ENCODE measurements around the gene ZNF185.

ZNF185 gene

DNA sequence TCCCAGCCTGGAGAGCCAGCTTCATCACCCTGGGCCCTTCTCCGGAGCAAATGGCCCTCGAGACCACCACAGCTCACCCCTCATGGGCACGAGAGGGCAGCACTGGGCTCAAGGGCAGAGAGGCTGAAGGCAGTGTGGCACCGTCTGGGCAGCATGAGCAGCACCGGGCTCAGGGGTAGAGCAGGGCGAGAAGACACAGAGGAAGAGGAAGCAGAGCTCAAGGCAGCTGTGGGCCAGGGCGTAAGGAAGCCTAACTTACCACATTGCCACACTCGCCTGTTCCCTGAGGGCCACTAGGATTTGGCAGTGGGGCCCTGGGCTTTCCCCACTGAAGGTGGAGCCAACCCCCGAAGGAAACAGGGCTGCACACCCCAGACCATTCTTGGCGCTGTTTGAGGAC, 15.5 kb downstream of the ZNF185 start:
- TF ChIP-seq, protein P1, sequence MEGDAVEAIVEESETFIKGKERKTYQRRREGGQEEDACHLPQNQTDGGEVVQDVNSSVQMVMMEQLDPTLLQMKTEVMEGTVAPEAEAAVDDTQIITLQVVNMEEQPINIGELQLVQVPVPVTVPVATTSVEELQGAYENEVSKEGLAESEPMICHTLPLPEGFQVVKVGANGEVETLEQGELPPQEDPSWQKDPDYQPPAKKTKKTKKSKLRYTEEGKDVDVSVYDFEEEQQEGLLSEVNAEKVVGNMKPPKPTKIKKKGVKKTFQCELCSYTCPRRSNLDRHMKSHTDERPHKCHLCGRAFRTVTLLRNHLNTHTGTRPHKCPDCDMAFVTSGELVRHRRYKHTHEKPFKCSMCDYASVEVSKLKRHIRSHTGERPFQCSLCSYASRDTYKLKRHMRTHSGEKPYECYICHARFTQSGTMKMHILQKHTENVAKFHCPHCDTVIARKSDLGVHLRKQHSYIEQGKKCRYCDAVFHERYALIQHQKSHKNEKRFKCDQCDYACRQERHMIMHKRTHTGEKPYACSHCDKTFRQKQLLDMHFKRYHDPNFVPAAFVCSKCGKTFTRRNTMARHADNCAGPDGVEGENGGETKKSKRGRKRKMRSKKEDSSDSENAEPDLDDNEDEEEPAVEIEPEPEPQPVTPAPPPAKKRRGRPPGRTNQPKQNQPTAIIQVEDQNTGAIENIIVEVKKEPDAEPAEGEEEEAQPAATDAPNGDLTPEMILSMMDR (conservative IDR thresholded peaks at IDR 0.05): no peak
- H3K27ac ChIP-seq: no peak overlapping the region

DNA sequence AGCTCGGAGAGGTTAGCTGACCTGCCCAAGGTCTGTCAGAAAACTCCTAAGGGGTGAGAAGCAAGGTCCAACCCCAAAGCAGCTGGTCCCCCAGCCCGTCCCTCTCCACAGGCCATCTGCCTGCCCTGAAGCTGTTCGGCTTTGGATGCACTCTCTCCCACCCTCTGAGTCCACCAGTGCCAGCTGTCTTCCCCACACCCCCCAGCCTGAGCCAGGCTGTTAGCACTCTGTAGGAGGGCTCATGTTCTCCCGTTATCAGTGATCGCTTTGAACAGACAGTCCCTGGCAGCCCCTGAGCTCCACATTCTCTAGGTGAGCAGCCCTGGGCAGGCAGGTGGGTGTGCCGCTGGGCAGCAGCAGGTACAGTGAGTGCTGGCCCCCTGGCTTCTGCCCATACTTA, 16.0 kb downstream of the ZNF185 start:
- no peak overlapping the region for H3K27ac ChIP-seq
- TF ChIP-seq, protein P1 (conservative IDR thresholded peaks at IDR 0.05): no peak

DNA sequence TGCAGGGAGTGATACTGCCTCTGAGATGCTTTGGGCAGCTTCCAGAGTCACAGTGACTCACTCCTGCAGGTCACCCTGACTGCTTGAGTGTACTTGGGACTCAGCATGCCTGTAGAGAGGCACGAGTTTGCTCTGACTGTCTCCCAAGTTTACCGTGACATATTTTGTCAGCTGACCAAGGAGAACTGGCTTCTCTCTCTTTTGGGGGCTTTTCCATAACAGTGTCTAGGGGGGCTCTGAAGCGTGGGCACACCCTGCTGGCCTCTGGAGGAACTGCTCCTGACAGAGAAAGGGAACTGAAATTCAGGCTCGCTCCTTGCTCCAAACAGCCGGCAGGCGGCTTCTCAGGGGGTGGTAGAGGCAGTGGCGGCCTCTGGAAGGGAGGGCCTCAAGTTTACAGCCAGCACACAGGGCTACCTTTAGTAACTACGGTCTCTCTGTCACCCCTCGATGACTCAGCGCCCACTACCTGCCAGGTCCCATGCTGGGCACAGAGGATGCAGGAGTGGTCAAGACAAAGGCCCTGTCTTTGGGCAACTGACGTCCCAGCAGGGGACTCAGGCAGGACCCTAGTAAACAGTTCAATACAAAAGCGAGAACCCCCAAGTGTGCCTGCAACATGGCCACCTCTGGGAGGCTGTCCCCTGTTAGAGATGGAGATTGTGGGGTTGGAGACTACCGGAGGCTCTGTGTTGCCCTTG, 17.8 kb downstream of the ZNF185 start:
- no peak overlapping the region for H3K27ac ChIP-seq
- TF ChIP-seq, protein P1 (conservative IDR thresholded peaks at IDR 0.05): peak; percentile 62

DNA sequence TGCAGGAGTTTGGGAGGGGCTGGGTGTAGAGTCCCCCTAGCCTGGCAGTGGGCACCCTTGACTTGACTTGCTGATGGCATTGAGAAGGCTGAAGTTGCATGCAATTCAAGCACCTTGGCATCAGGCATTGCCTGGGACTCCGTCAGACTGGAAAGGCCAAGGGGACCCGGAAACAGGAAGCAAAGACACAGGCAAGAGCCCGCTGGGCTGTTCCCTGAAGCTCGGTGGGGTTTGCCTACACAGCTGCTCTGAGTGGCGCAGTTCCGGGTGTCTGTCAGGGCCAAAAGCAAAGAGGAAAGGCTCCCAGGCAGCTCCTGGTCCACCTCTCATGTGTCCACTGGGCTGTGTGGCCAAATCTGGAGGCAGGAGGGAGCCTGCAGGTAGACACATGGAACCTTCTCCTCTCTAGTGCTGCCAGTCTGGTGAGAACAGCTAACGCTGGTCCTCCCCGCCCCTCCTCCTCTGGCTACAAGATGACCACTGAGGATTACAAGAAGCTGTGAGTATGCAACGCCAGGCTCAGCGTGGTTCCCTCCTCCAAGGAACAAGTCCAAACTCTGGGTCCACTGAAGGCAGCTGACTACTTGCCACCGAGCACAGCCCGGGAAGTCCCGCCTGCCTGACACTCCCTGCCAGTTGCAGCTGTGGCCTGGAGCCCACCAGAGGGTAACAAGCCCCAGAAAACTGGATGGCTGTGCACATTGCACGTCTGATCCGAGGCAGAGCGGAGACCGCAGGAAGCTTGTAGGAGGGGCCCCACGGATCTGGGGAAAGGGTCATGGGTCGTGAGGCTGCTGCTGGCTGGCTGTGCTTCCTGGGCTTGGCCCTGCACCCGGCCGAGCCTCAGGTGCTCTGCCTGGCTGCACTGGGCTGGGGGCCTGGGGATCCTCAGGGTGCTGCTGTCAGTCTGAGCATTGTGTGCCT, 20.1 kb downstream of the ZNF185 start:
- TF ChIP-seq, protein P1 (conservative IDR thresholded peaks at IDR 0.05): no peak
- H3K27ac ChIP-seq: no peak overlapping the region

DNA sequence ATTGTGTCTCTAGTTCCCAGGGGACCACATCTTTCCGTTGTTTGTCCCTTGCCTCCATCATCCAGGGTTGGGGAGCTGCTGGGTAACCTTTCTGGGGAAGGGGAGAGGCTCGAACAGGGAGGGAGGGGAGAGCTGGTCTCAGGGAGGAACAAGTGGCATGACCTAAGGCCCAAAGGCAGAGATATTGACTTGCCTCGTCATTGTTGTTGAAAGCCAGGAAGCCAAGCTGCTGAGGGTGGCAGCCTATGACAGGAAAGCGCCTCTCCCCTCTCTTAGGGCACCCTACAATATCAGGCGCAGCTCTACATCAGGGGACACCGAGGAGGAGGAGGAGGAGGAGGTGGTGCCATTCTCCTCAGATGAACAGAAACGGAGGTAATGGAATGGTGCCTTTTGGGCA, 20.8 kb downstream of the ZNF185 start:
- H3K27ac ChIP-seq: no peak overlapping the region
- TF ChIP-seq, protein P1 (conservative IDR thresholded peaks at IDR 0.05): no peak

DNA sequence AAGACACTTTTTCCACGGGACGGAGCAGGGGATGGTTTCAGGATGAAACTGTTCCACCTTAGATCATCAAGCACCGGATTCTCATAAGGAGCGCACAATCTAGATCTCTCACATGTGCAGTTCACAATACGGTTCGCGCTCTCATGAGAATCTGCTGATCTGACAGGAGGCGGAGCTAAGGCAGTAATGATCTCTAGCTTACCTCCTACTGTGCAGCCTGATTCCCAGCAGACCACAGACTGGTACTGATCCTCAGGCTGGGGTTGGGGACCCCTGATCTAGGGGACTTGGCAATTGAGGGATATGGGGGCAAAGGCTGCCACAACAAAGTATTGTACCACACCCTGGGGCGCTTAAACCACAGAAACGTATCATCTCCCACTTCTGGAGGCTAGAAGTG, 25.7 kb downstream of the ZNF185 start:
- TF ChIP-seq, protein P1 (conservative IDR thresholded peaks at IDR 0.05): no peak
- H3K27ac ChIP-seq: no peak overlapping the region

DNA sequence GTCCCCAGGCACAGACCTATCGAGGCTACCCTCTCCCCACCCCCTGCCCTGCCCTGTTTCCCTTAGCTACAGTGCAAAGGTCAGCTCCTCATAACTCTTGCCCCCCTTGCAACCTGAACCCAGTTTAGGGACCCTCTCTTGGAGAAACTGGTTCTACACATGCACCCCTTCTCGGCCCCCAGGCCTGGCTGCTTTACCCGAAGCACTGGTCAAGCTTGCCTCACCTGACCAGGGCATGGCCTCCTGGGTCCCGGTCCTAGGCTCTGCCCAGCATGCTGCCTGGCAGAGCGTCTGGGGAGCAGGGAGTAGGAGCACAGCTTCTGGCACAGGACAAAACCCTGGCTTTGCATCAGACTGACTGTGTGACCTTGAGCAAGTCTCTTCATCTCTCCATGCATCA, 28.0 kb downstream of the ZNF185 start:
- TF ChIP-seq, protein P1 (conservative IDR thresholded peaks at IDR 0.05): no peak

More for the DNA sequence above, 28.0 kb downstream of the ZNF185 start:
- H3K27ac ChIP-seq: no peak overlapping the region

All from VCaP (cell line).